ENCODE measurements around the gene UNC13B.

DNA sequence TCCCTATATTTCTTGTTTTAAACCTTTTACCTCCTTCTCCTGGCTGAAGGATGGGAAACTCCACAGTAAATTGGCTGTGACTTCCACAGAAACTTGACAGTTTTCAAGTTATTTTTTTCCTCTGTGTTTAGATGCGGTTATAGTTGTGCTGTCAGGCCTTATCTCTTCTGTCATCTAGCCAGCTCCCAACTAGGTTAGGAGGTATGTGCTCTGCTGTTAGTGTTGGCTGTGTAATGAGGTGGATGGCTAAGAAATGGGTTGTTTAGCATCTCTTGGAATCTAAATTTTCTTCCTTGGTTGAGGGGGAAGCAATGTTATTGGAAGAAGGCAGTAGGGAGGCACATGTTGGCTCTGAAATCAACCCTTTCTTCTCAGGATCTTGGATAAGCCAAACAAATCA, 178.2 kb downstream of the UNC13B start:
- TF ChIP-seq CTCF (CRISPR knock-in tag; IDR thresholded peaks at IDR 0.05) (no peak), E2F2 (CRISPR knock-in tag; IDR thresholded peaks at IDR 0.05; ENCODE audit: borderline replicate concordance) (no peak), EZH2 (conservative IDR thresholded peaks at IDR 0.05; ENCODE audit: low read depth, low read length) (no peak), SP140L (CRISPR knock-in tag; IDR thresholded peaks at IDR 0.05; ENCODE audit: borderline replicate concordance) (no peak), ZSCAN30 (CRISPR knock-in tag; IDR thresholded peaks at IDR 0.05) (no peak), POLR2A (IDR thresholded peaks at IDR 0.05; ENCODE audit: insufficient read depth in 1 of 2, low read depth in 2 of 2, low read length in 2 of 2) (no peak), SP1 (IDR thresholded peaks at IDR 0.05) (no peak), SP1 (CRISPR knock-in tag; IDR thresholded peaks at IDR 0.05) (no peak)
